SK-N-SH (cell line): ENCODE results near the gene MRGPRG. TPM values are rescaled to one million over a fixed set of nuclear protein-coding genes. Genes with fewer than 3 reads are reported as not detected.

ENCODE experiments used
- CTCF ChIA-PET: fragments of 300-600, 350-600 bp; formaldehyde crosslinking; extraction: SDS; loops from one replicate; lab custom pipeline; 2021; lab: Yijun Ruan, JAX
- POLR2A ChIA-PET: fragments of 350-600 bp; sonication (Branson Sonifier 250); formaldehyde crosslinking; extraction: SDS; loops from one replicate; lab custom pipeline; 2020; ENCODE audit warnings: antibody characterized with exemption, inconsistent platforms; lab: Yijun Ruan, JAX
- DNase-seq: peaks from one replicate; pipeline ENCODE4 v3.0.0; 2012
- H2AFZ ChIP-seq: fragments of 200-600 bp; sonication (generic); 2 replicates; pipeline ENCODE4 v1.8.1; 2016; ENCODE audit warnings: antibody characterized with exemption, mild to moderate bottlenecking, low read depth
- H3F3A ChIP-seq: fragments of 200-600 bp; sonication (generic); replicated peaks from 2 replicates; pipeline ENCODE3; 2016; ENCODE audit warnings: antibody characterized with exemption, mild to moderate bottlenecking; ENCODE audit not compliant: insufficient read depth
- H3K27ac ChIP-seq, 2 experiments: fragments of 200-500 bp in 1 of 2; fragments of 200-600 bp in 1 of 2; sonication (Bioruptor generic) in 1 of 2; sonication (generic), shearing (Covaris generic) in 1 of 2; 2 replicates each; pipeline versions ENCODE4 v1.5.1 to v1.6.1; 2014 to 2016; ENCODE audit warnings: low read depth in 2 of 2, inconsistent platforms in 1 of 2, low read length in 1 of 2, mild to moderate bottlenecking in 1 of 2, mixed read lengths in 1 of 2
- H3K27me3 ChIP-seq: fragments of 200-600 bp; sonication (generic), shearing (Covaris generic); 2 replicates; pipeline ENCODE4 v1.6.1; 2016; ENCODE audit warnings: mixed run types; ENCODE audit not compliant: insufficient read depth
- H3K36me3 ChIP-seq, 2 experiments: fragments of 200-500 bp in 1 of 2; fragments of 200-600 bp in 1 of 2; sonication (Bioruptor generic) in 1 of 2; sonication (generic) in 1 of 2; replicated peaks in 1 of 2; 2 replicates each; pipeline versions ENCODE3 to v1.5.1; 2014 to 2016; ENCODE audit warnings: low read length in 1 of 2, mild to moderate bottlenecking in 1 of 2; ENCODE audit not compliant: insufficient read depth in 2 of 2, control insufficient read depth in 1 of 2
- H3K4me1 ChIP-seq, 2 experiments: fragments of 200-500 bp in 1 of 2; fragments of 200-600 bp in 1 of 2; sonication (Bioruptor generic) in 1 of 2; sonication (generic), shearing (Covaris generic) in 1 of 2; 2 replicates each; pipeline versions ENCODE4 v1.5.1 to v1.6.1; 2014 to 2016; ENCODE audit warnings: low read depth in 1 of 2, low read length in 1 of 2, mixed run types in 1 of 2; ENCODE audit not compliant: insufficient read depth in 2 of 2, control insufficient read depth in 1 of 2
- H3K4me2 ChIP-seq: fragments of 200-600 bp; sonication (generic), shearing (Covaris generic); 2 replicates; pipeline ENCODE4 v1.6.1; 2017; ENCODE audit warnings: mixed run types
- H3K4me3 ChIP-seq, 2 experiments: fragments of 200-500 bp in 1 of 2; fragments of 200-600 bp in 1 of 2; sonication (Bioruptor generic) in 1 of 2; sonication (generic), shearing (Covaris generic) in 1 of 2; 2 replicates each; pipeline versions ENCODE4 v1.5.1 to v1.8.1; 2014 to 2016; ENCODE audit warnings: low read depth in 2 of 2, inconsistent platforms in 1 of 2, low read length in 1 of 2, mild to moderate bottlenecking in 1 of 2, mixed read lengths in 1 of 2, moderate library complexity in 1 of 2
- H3K79me2 ChIP-seq: fragments of 200-600 bp; sonication (generic); 2 replicates; pipeline ENCODE4 v1.8.1; 2017; ENCODE audit warnings: mild to moderate bottlenecking; ENCODE audit not compliant: insufficient read depth
- H3K9ac ChIP-seq: fragments of 200-600 bp; sonication (generic); 2 replicates; pipeline ENCODE4 v1.6.1; 2017; ENCODE audit warnings: mixed run types
- H3K9me2 ChIP-seq: fragments of 200-600 bp; sonication (generic); 2 replicates; pipeline ENCODE4 v1.6.1; 2017; ENCODE audit warnings: mixed run types
- H3K9me3 ChIP-seq: fragments of 200-600 bp; sonication (generic); 2 replicates; pipeline ENCODE4 v1.6.1; 2017; ENCODE audit warnings: mixed run types, mild to moderate bottlenecking, moderate library complexity
- H4K20me1 ChIP-seq: fragments of 200-600 bp; sonication (generic); 2 replicates; pipeline ENCODE4 v1.6.1; 2017; ENCODE audit warnings: mild to moderate bottlenecking, mixed run types; ENCODE audit not compliant: insufficient read depth
- CHD2 ChIP-seq: fragments of 150-350 bp; IDR thresholded peaks from 2 replicates; pipeline ENCODE4 v1.6.1; 2018; ENCODE audit warnings: low read length; ENCODE audit not compliant: partially characterized antibody
- CTCF ChIP-seq: fragments of 200-600 bp; sonication (generic); IDR thresholded peaks from 2 replicates; pipeline ENCODE4 v1.6.1; 2017; ENCODE audit warnings: antibody characterized with exemption, mild to moderate bottlenecking, moderate library complexity
- ELF1 ChIP-seq: IDR thresholded peaks from 2 replicates; pipeline ENCODE4 v1.4.0; 2012
- EP300 ChIP-seq, 2 experiments: IDR thresholded peaks; 2 replicates each; pipeline versions ENCODE4 v1.4.0 to v1.6.1; 2012; ENCODE audit warnings: borderline replicate concordance in 1 of 2, low read depth in 1 of 2, low read length in 1 of 2
- EZH2phosphoT487 ChIP-seq: fragments of 200-600 bp; sonication (generic); IDR thresholded peaks from 2 replicates; pipeline ENCODE4 v1.6.1; 2017; ENCODE audit warnings: low read depth, mixed run types, mild to moderate bottlenecking, antibody characterized with exemption, moderate library complexity, borderline replicate concordance
- FOXM1 ChIP-seq: IDR thresholded peaks from 2 replicates; pipeline ENCODE4 v1.4.0; 2012; ENCODE audit warnings: low read depth, mild to moderate bottlenecking
- GABPA ChIP-seq: IDR thresholded peaks from 2 replicates; pipeline ENCODE4 v1.4.0; 2012; ENCODE audit warnings: low read depth, mild to moderate bottlenecking
- JUND ChIP-seq: IDR thresholded peaks from 2 replicates; pipeline ENCODE4 v1.4.0; 2012
- MEF2A ChIP-seq: IDR thresholded peaks from 2 replicates; pipeline ENCODE4 v1.4.0; 2012; ENCODE audit warnings: low read depth, borderline replicate concordance
- NRF1 ChIP-seq: IDR thresholded peaks from 2 replicates; pipeline ENCODE4 v1.6.1; 2012; ENCODE audit warnings: low read depth, mild to moderate bottlenecking, low read length
- PBX3 ChIP-seq: IDR thresholded peaks from 2 replicates; pipeline ENCODE4; 2012
- POLR2AphosphoS5 ChIP-seq: IDR thresholded peaks from 2 replicates; pipeline ENCODE4 v1.6.1; 2012; ENCODE audit warnings: low read depth, low read length
- RAD21 ChIP-seq: IDR thresholded peaks from 2 replicates; pipeline ENCODE4 v1.6.1; 2012; ENCODE audit warnings: mild to moderate bottlenecking, low read length
- TCF12 ChIP-seq: IDR thresholded peaks from 2 replicates; pipeline ENCODE4 v1.4.0; 2012
- WGBS: methylation state at CpG from one replicate; pipeline ENCODE4 v1.1.6; 2017; ENCODE audit warnings: low lambda C conversion rate; 5-methylcytosine and 5-hydroxymethylcytosine counted together
- polyA plus RNA-seq, 3 experiments: library from polyadenylated mRNA; depleted of rRNA; stranded (reverse); fragments of >200 nt; gene quantifications; 2 replicates each; pipeline ENCODE4 v1.2.3, GENCODE V29; 2012

The MRGPRG gene
- polyA plus RNA-seq, 1 of the 3 experiments (the other 2 are of a cell fraction), result not detected

- CTCF ChIA-PET, result interaction anchor here (1.0 to 3.9 kb wide), 4 partner anchors 23 to 186 kb away, joined by 3 to 27 read pairs (median 8); no protein-coding TSS in a partner anchor
These were observed 3.6 kb upstream of the MRGPRG start for GRCh38 chr11:3222003-3222855.

More at GRCh38 chr11:3222003-3222855, 3.6 kb upstream of the MRGPRG start:
- no peaks in the 10 kb centered on the region for H4K20me1 ChIP-seq
- no peak overlapping the region for H2AFZ ChIP-seq
- no peaks in the 10 kb centered on the region for H3K79me2 ChIP-seq
- no peaks in the 10 kb centered on the region for H3K27me3 ChIP-seq
- no peaks in the 10 kb centered on the region; a peak in 1 of 4 replicates for H3K4me1 ChIP-seq
- peak; percentile 22 for DNase-seq
- POLR2A ChIA-PET, result no interaction called here
- no peak overlapping the region for H3K4me3 ChIP-seq
- H3F3A ChIP-seq, result no peaks in the 10 kb centered on the region
- TF ChIP-seq PBX3, result no peak
- no peak for TF ChIP-seq TCF12
- no peak for TF ChIP-seq CTCF
- no peak for TF ChIP-seq JUND
- TF ChIP-seq MEF2A, result no peak
- no peak for TF ChIP-seq GABPA
- no peak for TF ChIP-seq CHD2
- TF ChIP-seq EZH2phosphoT487, result no peak
- no peak for TF ChIP-seq RAD21
- TF ChIP-seq FOXM1, result no peak
- TF ChIP-seq EP300 (IDR thresholded peaks at IDR 0.05; ENCODE audit: borderline replicate concordance in 1 of 2, low read depth in 1 of 2, low read length in 1 of 2), result no peak
- no peak for TF ChIP-seq ELF1
- no peak for TF ChIP-seq NRF1
- TF ChIP-seq POLR2AphosphoS5, result no peak
- no peak overlapping the region for H3K9ac ChIP-seq
- no peaks in the 10 kb centered on the region for H3K9me3 ChIP-seq
- no peaks in the 10 kb centered on the region for H3K9me2 ChIP-seq
- H3K27ac ChIP-seq, result no peak overlapping the region
- WGBS, result 63% methylated on average over 34 of the region's 37 CpGs
- no peak overlapping the region for H3K4me2 ChIP-seq
- H3K36me3 ChIP-seq, result no peaks in the 10 kb centered on the region
